Colon (tissue), 2 donors: ENCODE measurements around the gene ATF4.

ENCODE experiments used
- FAIRE-seq: peaks from 2 replicates; lab custom pipeline; 2012; peaks lifted over from hg19 to GRCh38; lab: Jason Lieb, UNC
- donor health status: control.
- donor health status: control.

The ATF4 gene

GRCh38 chr22:39558950-39559349 lies 38.6 kb downstream of the ATF4 start:
- no peak for FAIRE-seq

- no peak for FAIRE-seq
Measured at GRCh38 chr22:39559456-39560105, 39.2 kb downstream of the ATF4 start.

- FAIRE-seq, result no peak
Measured at GRCh38 chr22:39560127-39560526, 39.8 kb downstream of the ATF4 start.

GRCh38 chr22:39562839-39563489 lies 42.6 kb downstream of the ATF4 start:
- FAIRE-seq, result no peak

GRCh38 chr22:39563571-39564428 lies 43.4 kb downstream of the ATF4 start:
- no peak for FAIRE-seq

GRCh38 chr22:39565414-39565944 lies 45.1 kb downstream of the ATF4 start:
- no peak for FAIRE-seq

GRCh38 chr22:39567135-39567946 lies 47.0 kb downstream of the ATF4 start:
- no peak for FAIRE-seq

- FAIRE-seq, result no peak
Measured at GRCh38 chr22:39568278-39568981, 48.1 kb downstream of the ATF4 start.

GRCh38 chr22:39569066-39569465 lies 48.7 kb downstream of the ATF4 start:
- FAIRE-seq, result no peak

GRCh38 chr22:39570226-39570625 lies 49.9 kb downstream of the ATF4 start:
- no peak for FAIRE-seq

- no peak for FAIRE-seq
Measured at GRCh38 chr22:39570665-39571064, 50.3 kb downstream of the ATF4 start, which contains the start of gene CACNA1I. TSS of gene CACNA1I (plus strand) at chr22:39570753. CDS start at chr22:39570753, 0 bp downstream.

GRCh38 chr22:39571538-39571937 lies 51.2 kb downstream of the ATF4 start:
- no peak for FAIRE-seq
